GM12878 (cell line): ENCODE results near the gene MRPS15.

Experiments
- MYC ChIP-seq: IDR thresholded peaks from 2 replicates; pipeline ENCODE4 v1.6.1; 2011; ENCODE audit warnings: mild to moderate bottlenecking, low read length, moderate library complexity, inconsistent platforms; ENCODE audit not compliant: insufficient read depth, insufficient replicate concordance, insufficient read length, severe bottlenecking
- POLR2A ChIP-seq: IDR thresholded peaks from 2 replicates; pipeline ENCODE4 v1.6.1; 2011; ENCODE audit warnings: low read depth, mild to moderate bottlenecking, low read length
- POLR2AphosphoS5 ChIP-seq: IDR thresholded peaks from 2 replicates; pipeline ENCODE4 v1.6.1; 2011; ENCODE audit warnings: mild to moderate bottlenecking, low read length, inconsistent platforms
- REST ChIP-seq: IDR thresholded peaks from 2 replicates; pipeline ENCODE4 v1.6.1; 2012; ENCODE audit warnings: mild to moderate bottlenecking, low read depth, low read length
- TCF7 ChIP-seq: IDR thresholded peaks from 2 replicates; pipeline ENCODE4 v1.6.1; 2014; ENCODE audit warnings: antibody characterized with exemption, borderline replicate concordance
- ZNF274 ChIP-seq: IDR thresholded peaks from one replicate; pipeline ENCODE4 v1.8.0; 2011; ENCODE audit not compliant: insufficient read length, insufficient read depth
- TF ChIP-seq, protein P1 (sequence below), 3 experiments: IDR thresholded peaks in 2 of 3; conservative IDR thresholded peaks in 1 of 3; 2 replicates each; pipeline ENCODE4 v1.5.1; 2011; ENCODE audit warnings: low read depth in 3 of 3, low read length in 3 of 3, mild to moderate bottlenecking in 3 of 3, control low read depth in 2 of 3, moderate library complexity in 2 of 3, inconsistent platforms in 1 of 3, mixed read lengths in 1 of 3; ENCODE audit not compliant: control insufficient read depth in 2 of 3, insufficient read depth in 1 of 3; ENCODE audit errors: extremely low read depth in 1 of 3

DNA sequence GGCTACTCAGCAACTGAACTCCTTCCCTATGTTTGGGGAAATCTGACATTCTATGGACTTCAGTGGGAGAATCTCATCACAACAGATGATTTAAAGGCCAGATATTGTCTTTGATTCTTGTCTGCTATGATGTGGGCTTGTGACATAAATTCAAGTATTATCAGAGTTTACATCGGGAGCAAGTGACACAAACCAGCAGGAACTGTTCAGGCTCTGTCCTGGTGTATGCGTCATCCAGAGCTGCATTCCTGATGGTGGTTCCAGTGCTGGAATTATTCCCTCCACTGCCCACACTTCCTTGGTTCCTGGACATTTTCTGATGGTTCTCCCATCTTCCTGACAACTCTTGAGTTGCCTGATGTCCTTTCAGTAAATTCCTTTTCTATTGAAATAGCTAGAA, 55.7 kb downstream of the MRPS15 start:
- TF ChIP-seq, protein P1, sequence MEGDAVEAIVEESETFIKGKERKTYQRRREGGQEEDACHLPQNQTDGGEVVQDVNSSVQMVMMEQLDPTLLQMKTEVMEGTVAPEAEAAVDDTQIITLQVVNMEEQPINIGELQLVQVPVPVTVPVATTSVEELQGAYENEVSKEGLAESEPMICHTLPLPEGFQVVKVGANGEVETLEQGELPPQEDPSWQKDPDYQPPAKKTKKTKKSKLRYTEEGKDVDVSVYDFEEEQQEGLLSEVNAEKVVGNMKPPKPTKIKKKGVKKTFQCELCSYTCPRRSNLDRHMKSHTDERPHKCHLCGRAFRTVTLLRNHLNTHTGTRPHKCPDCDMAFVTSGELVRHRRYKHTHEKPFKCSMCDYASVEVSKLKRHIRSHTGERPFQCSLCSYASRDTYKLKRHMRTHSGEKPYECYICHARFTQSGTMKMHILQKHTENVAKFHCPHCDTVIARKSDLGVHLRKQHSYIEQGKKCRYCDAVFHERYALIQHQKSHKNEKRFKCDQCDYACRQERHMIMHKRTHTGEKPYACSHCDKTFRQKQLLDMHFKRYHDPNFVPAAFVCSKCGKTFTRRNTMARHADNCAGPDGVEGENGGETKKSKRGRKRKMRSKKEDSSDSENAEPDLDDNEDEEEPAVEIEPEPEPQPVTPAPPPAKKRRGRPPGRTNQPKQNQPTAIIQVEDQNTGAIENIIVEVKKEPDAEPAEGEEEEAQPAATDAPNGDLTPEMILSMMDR (IDR thresholded peaks at IDR 0.05 in 2 of 3, conservative IDR thresholded peaks at IDR 0.05 in 1 of 3; ENCODE audit: control insufficient read depth in 2 of 3, extremely low read depth in 1 of 3, insufficient read depth in 1 of 3, low read depth in 3 of 3, low read length in 3 of 3) = no peak
- no peak for TF ChIP-seq POLR2AphosphoS5
- TF ChIP-seq POLR2A = no peak
- TF ChIP-seq MYC = no peak
- TF ChIP-seq TCF7 = no peak
- TF ChIP-seq REST = no peak
- no peak for TF ChIP-seq ZNF274
